IMR-90 (cell line): ENCODE data around the gene FNDC10. TPM values are rescaled to one million over a fixed set of nuclear protein-coding genes. Genes with fewer than 3 reads are reported as not detected.
"Not testable (repeated sequence)": the region's sequence is repeated elsewhere in the genome, so short reads cannot be mapped to it uniquely, and the experiment has no call there.

Source experiments
- ATAC-seq: fragments of 200-7000 bp; cut with Tn5 transposase; 2 replicates; pipeline ENCODE4 v1.9.1; 2020; ENCODE audit warnings: low read depth, mild to moderate bottlenecking, moderate library complexity
- BruUV-seq: library from RNA; stranded (reverse); fragments of 400-500 nt; replicated peaks from 2 replicates; lab custom pipeline; 2021; lab: Mats Ljungman, UMichigan
- CTCF ChIA-PET: fragments of 300-600 bp; formaldehyde crosslinking; extraction: SDS; loops from one replicate; lab custom pipeline; 2021; ENCODE audit warnings: antibody characterized with exemption; lab: Yijun Ruan, JAX
- POLR2A ChIA-PET: fragments of 300-600 bp; sonication (Branson Sonifier 250); formaldehyde crosslinking; loops from one replicate; lab custom pipeline; 2022; ENCODE audit warnings: antibody characterized with exemption; ENCODE audit not compliant: unreplicated experiment; lab: Charles Lee
- DNase-seq: peaks from one replicate; pipeline ENCODE4 v3.0.0; 2013
- H2AFZ ChIP-seq: replicated peaks from 2 replicates; pipeline ENCODE3; 2013; ENCODE audit warnings: low read length, mild to moderate bottlenecking; ENCODE audit not compliant: poor library complexity
- H2AK5ac ChIP-seq: 2 replicates; pipeline ENCODE4 v1.6.1; 2013; ENCODE audit warnings: low read depth, low read length, inconsistent platforms
- H2AK9ac ChIP-seq: replicated peaks from 2 replicates; pipeline ENCODE3; 2013; ENCODE audit warnings: mild to moderate bottlenecking, low read depth, low read length, moderate library complexity; ENCODE audit not compliant: poor library complexity
- H2BK120ac ChIP-seq: 2 replicates; pipeline ENCODE4 v1.6.1; 2013; ENCODE audit warnings: low read depth, low read length, inconsistent platforms
- H2BK15ac ChIP-seq: 3 replicates; pipeline ENCODE4 v1.6.1; 2013; ENCODE audit warnings: low read depth, low read length, inconsistent platforms
- H2BK20ac ChIP-seq: 2 replicates; pipeline ENCODE4 v1.6.1; 2013; ENCODE audit warnings: low read depth, mild to moderate bottlenecking, inconsistent platforms, low read length, moderate library complexity
- H2BK5ac ChIP-seq: 2 replicates; pipeline ENCODE4 v1.6.1; 2013; ENCODE audit warnings: mild to moderate bottlenecking, low read depth, low read length, inconsistent platforms; ENCODE audit not compliant: poor library complexity, severe bottlenecking
- H3K14ac ChIP-seq: replicated peaks from 2 replicates; pipeline ENCODE4 v1.6.1; 2013; ENCODE audit warnings: low read depth, low read length, inconsistent platforms
- H3K18ac ChIP-seq: 2 replicates; pipeline ENCODE4 v1.6.1; 2013; ENCODE audit warnings: low read depth, low read length, control low read depth
- H3K23ac ChIP-seq: 2 replicates; pipeline ENCODE4 v1.6.1; 2013; ENCODE audit warnings: low read depth, low read length, inconsistent platforms
- H3K27ac ChIP-seq: 2 replicates; pipeline ENCODE4 v1.5.1; 2013; ENCODE audit warnings: mild to moderate bottlenecking, control low read depth, low read length; ENCODE audit not compliant: insufficient read depth
- H3K27me3 ChIP-seq: 2 replicates; pipeline ENCODE4 v1.6.1; 2013; ENCODE audit warnings: low read length; ENCODE audit not compliant: control insufficient read depth, insufficient read depth
- H3K36me3 ChIP-seq: 2 replicates; pipeline ENCODE4 v1.6.1; 2013; ENCODE audit warnings: low read length, mixed read lengths; ENCODE audit not compliant: control insufficient read depth, insufficient read depth
- H3K4ac ChIP-seq: 2 replicates; pipeline ENCODE4 v1.6.1; 2013; ENCODE audit warnings: low read depth, low read length, inconsistent platforms
- H3K4me1 ChIP-seq: 2 replicates; pipeline ENCODE4 v1.6.1; 2013; ENCODE audit warnings: low read length, mixed read lengths; ENCODE audit not compliant: control insufficient read depth, insufficient read depth
- H3K4me2 ChIP-seq: 2 replicates; pipeline ENCODE4 v1.6.1; 2013; ENCODE audit warnings: low read depth, mild to moderate bottlenecking, control low read depth, low read length, moderate library complexity
- H3K4me3 ChIP-seq: 2 replicates; pipeline ENCODE4 v1.5.1; 2013; ENCODE audit warnings: low read depth, mild to moderate bottlenecking, control low read depth, low read length, moderate library complexity; ENCODE audit not compliant: insufficient read depth
- H3K56ac ChIP-seq: 2 replicates; pipeline ENCODE4 v1.6.1; 2013; ENCODE audit warnings: low read length, inconsistent platforms; ENCODE audit not compliant: insufficient read depth; ENCODE audit errors: extremely low read depth
- H3K79me1 ChIP-seq, 2 experiments: 2 replicates each; pipeline ENCODE4 v1.6.1; 2013; ENCODE audit warnings: low read length in 2 of 2, inconsistent platforms in 1 of 2, low read depth in 1 of 2
- H3K9ac ChIP-seq: 2 replicates; pipeline ENCODE4 v1.6.1; 2013; ENCODE audit warnings: low read depth, low read length, control low read depth
- H3K9me1 ChIP-seq: 2 replicates; pipeline ENCODE4 v1.6.1; 2013; ENCODE audit warnings: low read length, inconsistent platforms; ENCODE audit not compliant: insufficient read depth
- H3K9me3 ChIP-seq: 2 replicates; pipeline ENCODE4 v1.6.1; 2013; ENCODE audit warnings: low read length; ENCODE audit not compliant: control insufficient read depth, insufficient read depth
- H4K20me1 ChIP-seq: 2 replicates; pipeline ENCODE4 v1.6.1; 2013; ENCODE audit warnings: low read length, inconsistent platforms; ENCODE audit not compliant: insufficient read depth
- H4K5ac ChIP-seq: 2 replicates; pipeline ENCODE4 v1.6.1; 2013; ENCODE audit warnings: mild to moderate bottlenecking, low read depth, low read length, control low read depth
- H4K8ac ChIP-seq, 2 experiments: 2 replicates each; pipeline ENCODE4 v1.6.1; 2013; ENCODE audit warnings: low read depth in 2 of 2, low read length in 2 of 2, control low read depth in 1 of 2, inconsistent platforms in 1 of 2
- H4K91ac ChIP-seq: 2 replicates; pipeline ENCODE4 v1.6.1; 2013; ENCODE audit warnings: low read depth, low read length, inconsistent platforms; ENCODE audit not compliant: insufficient read depth
- FOS ChIP-seq: fragments of 150-350 bp; IDR thresholded peaks from 2 replicates; pipeline ENCODE4 v1.6.1; 2016; ENCODE audit warnings: low read depth, low read length
- MAFK ChIP-seq: IDR thresholded peaks from 2 replicates; pipeline ENCODE4 v1.6.1; 2012; ENCODE audit warnings: low read depth, low read length, improper control_type of control experiment
- POLR2A ChIP-seq: IDR thresholded peaks from 2 replicates; pipeline ENCODE4 v1.6.1; 2012; ENCODE audit warnings: mild to moderate bottlenecking, low read depth, low read length
- USF2 ChIP-seq: fragments of 150-350 bp; IDR thresholded peaks from 2 replicates; pipeline ENCODE4 v1.6.1; 2017; ENCODE audit warnings: mild to moderate bottlenecking, antibody characterized with exemption, low read length, low read depth
- WGBS, 2 experiments: methylation state at CpG; one replicate each; pipeline versions ENCODE4 v1.1.5 to v1.1.7; 2013; ENCODE audit warnings: missing lambda C conversion rate in 2 of 2; ENCODE audit not compliant: insufficient read length in 1 of 2; ENCODE audit errors: extremely low coverage in 2 of 2; 5-methylcytosine and 5-hydroxymethylcytosine counted together
- dilution Hi-C: fragments of 300-500 bp; cut with HindIII; formaldehyde crosslinking; loops from one replicate; pipeline ENCODE4 v1.14.3; 2018; ENCODE audit warnings: low sequenced_read_pairs; ENCODE audit not compliant: unreplicated experiment
- in situ Hi-C: fragments of 300-500 bp; cut with MboI; formaldehyde crosslinking; loops from 3 replicates; pipeline ENCODE4 v1.14.3; 2019; ENCODE audit warnings: low sequenced_read_pairs, inconsistent platforms, mixed read lengths
- intact Hi-C: fragments of 100-400 bp; cut with micrococcal nuclease; formaldehyde crosslinking; loops from 2 replicates; pipeline ENCODE4 v1.10.0; 2022
- polyA plus RNA-seq, 3 experiments: library from polyadenylated mRNA; depleted of rRNA; stranded (reverse); fragments of >200 nt; gene quantifications; 2 replicates each; pipeline ENCODE4 v1.2.3, GENCODE V29; 2012; ENCODE audit warnings: low replicate concordance in 1 of 3
- total RNA-seq: library from RNA; depleted of rRNA; stranded (reverse); fragments of >200 nt; gene quantifications from 2 replicates; pipeline ENCODE4 v1.2.3, GENCODE V29; 2012

Gene FNDC10
- total and polyA plus RNA-seq, 2 of the 4 experiments (the other 2 are of a cell fraction): 0.36 to 5.8 TPM

- TF ChIP-seq FOS: no peak
- no peak for TF ChIP-seq MAFK
- TF ChIP-seq USF2: no peak
- no peak for TF ChIP-seq POLR2A
These were observed at the start of gene FNDC10 (continued) for GRCh38 chr1:1599935-1600860.

GRCh38 chr1:1648265-1648664 lies 48.3 kb upstream of the FNDC10 start:
- dilution Hi-C loops, intact Hi-C loops, BruUV-seq: not testable (repeated sequence)

More at GRCh38 chr1:1648265-1648664, 48.3 kb upstream of the FNDC10 start:
- H3K4me3 ChIP-seq, H3K4me1 ChIP-seq, H3K27ac ChIP-seq, H3K79me1 ChIP-seq, H3K9ac ChIP-seq, H3K56ac ChIP-seq, H2AK9ac ChIP-seq, H3K18ac ChIP-seq, H3K4me2 ChIP-seq, CTCF ChIA-PET, H4K8ac ChIP-seq, H2AFZ ChIP-seq, H3K23ac ChIP-seq, DNase-seq, H2BK120ac ChIP-seq, H4K20me1 ChIP-seq, in situ Hi-C loops, H3K4ac ChIP-seq, H3K27me3 ChIP-seq, H4K5ac ChIP-seq, H4K91ac ChIP-seq, H2BK5ac ChIP-seq, H3K9me1 ChIP-seq, H3K9me3 ChIP-seq, H2AK5ac ChIP-seq, H2BK20ac ChIP-seq, H3K14ac ChIP-seq, ATAC-seq, POLR2A ChIA-PET, H2BK15ac ChIP-seq: not testable (repeated sequence)
- H3K36me3 ChIP-seq: peaks cover 33% of the 10 kb centered on the region
- 83% methylated on average over 4 of the region's 11 CpGs; no CpG with 5 or more reads in 1 of the 2 experiments for WGBS, 2 experiments
